ENCODE results near the gene IBTK. TPM values are rescaled to one million over a fixed set of nuclear protein-coding genes. Genes with fewer than 3 reads are reported as not detected.
"Not testable (repeated sequence)": the region's sequence is repeated elsewhere in the genome, so short reads cannot be mapped to it uniquely, and the experiment has no call there.

Gene IBTK
- polyA plus RNA-seq, 1 donor: 56.8 TPM

DNA sequence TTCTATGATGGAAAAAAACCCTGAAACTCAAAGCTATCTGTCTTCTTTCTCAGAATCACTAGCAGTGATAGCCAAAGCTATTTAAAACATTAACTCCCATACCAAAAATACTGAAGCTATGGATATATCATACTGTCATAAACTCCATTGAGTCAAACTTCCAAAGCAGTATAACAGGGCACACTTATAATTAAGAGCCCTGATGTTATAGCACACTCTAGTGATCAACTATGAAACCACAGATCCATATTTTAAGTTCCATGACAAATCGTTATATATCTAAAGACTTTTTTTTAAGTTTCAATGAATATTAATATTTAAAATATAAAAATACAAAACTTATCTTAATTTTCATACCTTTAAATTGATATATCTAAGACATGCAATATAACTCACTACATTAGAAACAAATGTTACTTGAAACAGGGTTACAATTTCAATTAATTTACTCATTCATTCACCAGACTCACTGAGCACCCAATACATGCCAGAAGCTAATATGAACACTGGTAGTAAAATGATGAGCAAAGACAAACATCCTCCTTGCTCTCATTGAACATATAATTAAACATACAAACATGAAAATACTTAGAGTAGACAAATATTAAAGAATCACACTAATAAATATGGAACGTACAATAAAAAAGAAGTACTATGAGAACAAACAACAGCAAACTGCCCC, 69.3 kb downstream of the IBTK start:
- DNase-seq: no peak

DNA sequence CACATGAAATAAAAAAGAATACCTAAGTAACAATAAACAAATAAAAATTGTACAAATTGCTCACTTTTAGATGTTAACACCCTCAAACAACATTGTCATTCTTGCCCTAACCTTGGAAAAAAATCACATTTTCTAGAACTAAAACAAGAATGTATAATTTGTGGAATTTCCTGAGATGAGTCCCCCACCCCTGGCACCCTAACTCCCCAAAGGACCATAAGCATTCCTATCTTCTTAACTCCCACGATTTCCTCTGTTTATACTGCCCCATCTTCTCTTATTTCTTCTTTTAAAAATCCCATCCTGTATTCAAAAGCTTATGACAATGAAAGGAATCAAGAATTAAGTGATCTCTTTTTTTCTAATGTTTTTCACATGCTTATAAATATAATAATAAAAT, 70.9 kb downstream of the IBTK start:
- no peak for DNase-seq

DNA sequence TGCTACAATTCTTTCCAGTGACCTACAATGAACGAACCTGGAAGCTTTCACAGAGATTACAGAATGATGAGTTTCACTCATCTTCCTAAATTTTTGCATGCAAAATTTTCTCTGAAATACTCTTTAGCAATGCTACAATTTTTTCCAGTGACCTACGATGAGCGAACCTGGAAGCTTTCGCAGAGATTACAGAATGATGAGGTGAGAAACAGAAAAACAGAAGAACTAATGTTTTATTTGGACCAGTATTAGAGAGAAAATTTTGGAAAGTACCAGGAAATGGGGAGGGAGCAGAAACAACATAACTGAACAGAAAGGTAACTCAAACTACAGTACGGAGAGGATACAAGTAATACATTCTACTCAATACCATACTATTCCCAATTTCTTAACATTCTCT, 75.0 kb downstream of the IBTK start:
- DNase-seq: no peak

DNA sequence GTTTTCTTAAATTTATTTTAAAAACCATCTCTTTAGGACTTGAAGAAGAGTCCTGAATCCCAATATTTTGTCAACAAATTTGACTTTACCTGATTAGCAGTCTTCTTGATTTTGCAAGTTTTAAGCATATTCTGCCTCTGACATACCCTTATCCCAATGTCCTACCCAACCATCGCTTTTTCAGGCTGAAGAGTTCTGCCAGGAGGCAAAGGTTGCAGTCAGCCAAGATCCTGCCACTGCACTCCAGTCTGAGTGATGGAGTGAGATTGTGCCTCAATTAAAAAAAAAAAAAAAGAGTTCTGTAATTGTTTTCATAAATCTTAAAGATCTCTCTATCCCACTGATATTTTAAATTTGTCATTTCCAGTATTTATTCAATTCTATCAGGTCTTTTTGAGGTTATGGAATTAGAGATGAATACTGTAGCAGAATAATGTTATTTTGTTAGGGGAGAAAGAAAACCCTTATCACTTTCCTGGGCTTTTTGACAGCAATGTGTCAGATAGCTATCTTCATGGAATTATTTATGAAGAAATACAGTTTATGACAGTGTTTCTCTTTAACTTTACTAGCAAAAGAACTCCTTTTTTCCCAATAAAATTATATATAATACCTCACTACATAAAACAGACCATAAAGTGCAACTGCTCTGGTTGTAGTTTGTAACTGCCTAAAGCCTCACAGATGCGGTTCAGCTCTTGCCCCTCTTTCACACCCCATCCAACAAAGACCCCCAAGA, 78.2 kb downstream of the IBTK start:
- DNase-seq: no peak

DNA sequence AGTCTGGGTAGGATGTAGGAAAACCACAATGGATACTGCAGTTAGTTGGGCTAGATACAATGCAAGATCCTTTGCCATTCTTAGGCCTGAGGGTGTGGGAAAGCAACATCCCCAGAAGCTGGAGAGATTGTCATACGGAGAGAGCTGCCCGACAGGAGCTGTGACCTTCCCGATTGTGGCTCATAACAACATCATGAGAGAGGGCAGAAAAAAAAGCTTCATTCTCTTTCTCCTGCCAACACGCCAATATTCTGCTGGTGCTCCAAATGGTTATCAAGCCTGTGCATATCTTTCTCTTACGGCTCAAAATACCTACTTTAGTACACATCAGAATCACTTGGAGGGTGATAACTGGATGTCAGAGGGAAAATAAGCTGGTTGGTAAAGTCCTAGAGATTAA, 81.1 kb downstream of the IBTK start:
- DNase-seq: no peak

DNA sequence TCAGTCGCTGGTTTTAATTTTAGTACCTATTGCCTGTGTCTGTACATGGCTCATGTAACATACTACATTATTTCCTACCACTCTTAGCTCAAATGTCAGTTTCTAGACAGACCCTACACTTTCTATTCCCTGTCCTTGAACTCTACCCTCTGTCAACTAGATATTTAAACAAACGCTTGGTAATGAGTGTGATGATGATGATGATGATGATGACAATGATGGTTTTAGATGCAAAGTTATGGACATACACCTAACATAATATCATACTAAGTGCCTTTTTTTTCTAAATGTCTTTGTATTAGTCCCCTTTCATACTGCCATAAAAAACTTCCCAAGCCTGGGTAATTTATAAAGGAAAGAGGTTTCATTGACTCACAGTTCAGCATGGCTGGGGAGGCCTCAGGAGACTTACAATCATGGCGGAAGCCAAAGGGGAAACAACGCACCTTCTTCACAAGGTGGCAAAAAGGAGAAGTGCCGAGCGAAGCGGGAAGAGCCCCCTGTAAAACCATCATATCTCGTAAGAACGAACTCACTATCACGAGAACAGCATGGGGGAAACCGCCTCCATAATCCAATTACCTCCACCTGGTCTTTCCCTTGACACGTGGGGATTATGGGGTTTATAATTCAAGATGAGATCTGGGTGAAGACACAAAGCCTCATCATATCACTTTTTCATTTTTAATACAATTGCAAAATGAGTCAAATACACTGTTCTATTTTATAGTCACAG, 87.1 kb downstream of the IBTK start:
- DNase-seq: no peak

DNA sequence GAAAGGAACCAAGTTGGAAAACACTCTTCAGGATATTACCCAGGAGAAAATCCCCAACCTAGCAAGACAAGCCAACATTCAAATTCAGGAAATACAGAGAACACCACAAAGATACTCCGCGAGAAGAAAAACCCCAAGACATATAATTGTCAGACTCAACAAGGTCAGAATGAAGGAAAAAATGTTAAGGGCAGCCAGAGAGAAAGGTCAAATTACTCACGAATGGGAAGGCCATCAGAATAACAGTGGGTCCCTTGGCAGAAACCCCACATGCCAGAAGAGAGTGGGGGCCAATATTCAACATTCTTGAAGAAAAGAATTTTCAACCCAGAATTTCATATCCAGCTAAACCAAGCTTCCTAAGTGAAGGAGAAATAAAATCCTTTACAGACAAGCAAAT, 94.8 kb downstream of the IBTK start:
- DNase-seq: not testable (repeated sequence)

DNA sequence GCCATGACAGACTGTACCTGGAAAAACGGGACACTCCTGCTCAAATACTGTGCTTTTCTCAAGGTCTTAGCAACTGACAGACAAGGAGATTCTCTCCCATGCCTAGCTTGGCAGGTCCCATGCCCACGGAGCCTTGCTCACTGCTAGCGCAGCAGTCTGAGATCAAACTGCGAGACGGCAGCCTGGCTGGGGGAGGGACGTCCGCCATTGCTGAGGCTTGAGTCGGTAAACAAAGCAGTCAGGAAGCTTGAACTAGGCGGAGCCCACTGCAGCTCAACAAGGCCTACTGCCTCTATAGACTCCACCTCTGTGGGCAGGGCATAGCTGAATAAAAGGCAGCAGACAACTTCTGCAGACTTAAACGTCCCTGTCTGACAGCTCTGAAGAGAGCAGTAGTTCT, 96.4 kb downstream of the IBTK start:
- not testable (repeated sequence) for DNase-seq

DNA sequence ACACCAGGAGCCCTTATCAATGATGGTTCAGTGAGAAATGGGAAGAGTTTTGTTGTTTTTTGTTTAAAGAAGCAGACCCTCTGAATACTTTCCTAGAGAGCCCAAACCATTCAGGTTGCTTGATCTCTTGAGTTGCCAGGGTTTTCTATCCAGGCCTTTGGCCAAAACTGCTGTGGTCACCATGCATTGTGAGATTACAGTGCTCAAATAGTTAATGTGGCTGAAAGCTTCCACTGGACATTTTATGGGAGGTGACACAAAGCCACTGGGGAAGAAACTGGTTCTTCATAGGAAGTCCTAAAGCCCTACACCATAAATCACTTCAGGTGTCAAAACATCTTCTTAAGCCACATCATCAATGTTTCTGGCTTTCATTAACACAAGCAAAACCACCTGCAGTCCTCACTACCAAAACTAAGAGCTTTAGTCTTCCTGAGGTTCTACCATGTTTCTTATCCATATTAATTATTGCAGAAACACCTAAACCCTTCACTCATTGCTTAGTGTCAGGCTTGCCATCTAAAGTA, 101.6 kb downstream of the IBTK start:
- no peak for DNase-seq

DNA sequence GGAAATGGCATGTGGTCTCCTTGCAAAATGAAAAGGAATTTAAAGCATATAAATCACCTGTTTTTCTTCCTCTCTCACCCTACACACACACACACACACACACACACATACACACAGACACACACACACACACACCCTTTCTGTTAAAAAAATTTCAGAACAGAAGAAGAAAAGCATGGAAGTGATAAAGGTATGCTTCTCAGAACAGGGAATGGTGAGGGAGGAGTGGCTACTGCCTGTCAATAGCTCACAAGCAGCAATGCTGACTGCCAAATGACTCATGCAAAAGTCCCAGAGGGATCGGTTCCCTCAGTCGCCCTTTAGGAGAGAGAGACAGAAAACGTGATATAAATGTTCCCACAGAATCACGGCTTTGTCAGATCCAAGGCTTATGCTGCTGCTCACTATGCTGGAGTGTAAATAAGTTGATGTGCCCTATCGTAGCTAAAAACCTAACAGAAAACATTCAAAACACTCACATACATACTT, 102.6 kb downstream of the IBTK start:
- no peak for DNase-seq

DNA sequence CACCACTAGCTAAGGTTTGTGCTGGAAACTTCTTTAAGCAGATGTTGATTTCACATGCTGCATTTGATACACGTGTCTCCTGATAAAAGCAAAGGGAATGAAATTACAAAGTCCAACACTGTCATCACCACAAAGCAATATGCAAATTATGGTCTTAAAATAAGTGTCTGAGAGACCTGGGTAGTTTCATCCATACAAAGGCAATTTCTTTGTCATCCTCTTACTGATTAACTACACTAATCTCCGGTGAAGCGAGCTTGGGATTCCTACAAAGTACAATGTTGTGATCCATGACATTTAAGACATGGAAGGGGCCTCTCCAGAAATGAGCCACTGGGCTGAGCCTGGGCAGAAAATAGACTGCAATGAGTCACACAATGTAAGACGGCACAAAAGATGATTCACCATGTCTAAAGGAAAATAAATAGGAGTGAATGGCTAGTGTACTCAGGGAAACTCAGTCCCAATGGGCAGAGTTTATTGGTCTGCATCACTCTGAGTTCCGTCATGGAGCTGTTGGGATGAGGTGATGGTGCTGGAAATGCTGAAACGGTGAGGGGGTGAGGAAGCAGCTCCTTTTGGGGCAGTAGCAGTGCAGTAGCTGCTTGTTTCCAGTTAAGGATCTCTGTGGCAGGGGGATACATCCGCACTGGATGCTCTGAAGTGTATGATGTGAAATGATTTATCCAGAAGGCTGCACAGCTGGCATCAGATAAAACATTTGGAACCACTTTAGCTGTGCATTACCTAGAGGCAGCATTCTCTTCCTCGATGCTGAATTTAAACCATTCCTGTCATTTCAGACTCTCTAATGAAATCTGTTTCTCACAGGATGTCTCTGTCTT, 103.3 kb downstream of the IBTK start:
- no peak for DNase-seq

DNA sequence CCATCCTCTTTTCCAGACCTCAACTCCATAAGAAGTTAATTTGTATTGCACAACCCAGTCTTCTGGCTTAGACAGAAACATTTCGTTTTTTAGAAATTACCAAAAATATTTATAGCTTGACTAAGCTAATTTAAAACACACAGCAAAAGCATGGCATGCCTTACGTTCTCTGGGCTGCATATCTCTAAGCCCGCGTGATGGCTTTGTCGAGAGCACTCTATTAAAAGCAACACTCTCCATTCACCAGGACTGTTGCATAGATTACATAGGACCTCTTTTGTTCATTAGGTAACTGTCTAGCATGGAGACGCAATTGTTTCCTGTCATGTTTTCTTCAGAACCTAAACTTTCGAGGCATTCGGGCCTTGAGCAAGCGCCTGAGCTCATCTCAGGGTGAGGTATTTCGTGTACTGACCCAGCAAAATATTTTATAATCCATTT, 104.5 kb downstream of the IBTK start:
- no peak for DNase-seq

DNA sequence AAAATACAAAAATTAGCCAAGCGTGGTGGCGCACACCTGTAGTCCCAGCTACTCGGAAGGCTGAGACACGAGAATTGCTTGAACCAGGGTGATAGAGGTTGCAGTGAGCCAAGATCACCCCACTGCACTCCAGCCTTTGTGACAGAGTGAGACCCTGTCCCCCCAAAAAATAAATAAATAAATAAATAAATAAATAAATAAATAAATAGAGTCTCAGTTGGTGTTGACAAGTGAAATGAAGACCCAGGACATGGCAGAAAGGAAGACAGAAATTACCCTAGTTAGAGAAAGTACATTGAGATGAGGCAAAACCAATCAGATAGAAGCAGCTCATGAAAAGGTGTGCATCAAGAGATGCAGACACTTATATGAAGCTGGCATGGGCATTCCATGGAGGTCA, 105.0 kb downstream of the IBTK start:
- DNase-seq: no peak

DNA sequence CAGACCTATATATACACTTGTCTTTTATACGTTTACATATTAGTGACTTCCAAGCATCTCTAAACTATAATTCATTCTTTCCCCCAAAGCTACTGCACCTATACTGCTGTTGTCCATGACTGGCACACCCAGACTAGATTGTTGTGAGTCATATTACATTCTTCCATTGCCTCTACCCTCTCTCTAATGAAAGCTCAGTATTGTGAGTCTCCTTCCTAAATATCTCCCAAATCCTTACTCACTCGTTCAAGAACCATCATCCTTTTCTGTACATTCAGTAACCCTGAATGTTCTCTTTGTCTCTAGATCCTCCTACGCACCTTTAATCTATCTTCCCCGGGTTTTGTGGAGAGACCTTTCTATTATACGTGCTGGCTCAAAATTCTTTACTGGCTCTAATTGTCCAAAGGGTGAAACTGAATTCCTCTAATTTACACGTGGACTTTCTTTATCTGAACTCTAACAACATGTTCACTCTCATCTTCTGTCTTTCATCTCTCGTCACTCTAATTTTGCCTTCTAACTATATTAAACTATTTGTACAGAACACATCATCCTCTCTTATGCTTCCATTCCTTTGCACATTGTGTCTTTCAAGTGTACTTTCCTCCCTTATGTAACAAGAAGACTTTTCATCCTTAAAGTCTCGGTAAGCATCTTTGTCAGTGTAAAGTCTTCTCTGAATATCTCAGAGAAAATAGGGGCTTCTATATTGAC, 109.3 kb downstream of the IBTK start:
- DNase-seq: no peak

DNA sequence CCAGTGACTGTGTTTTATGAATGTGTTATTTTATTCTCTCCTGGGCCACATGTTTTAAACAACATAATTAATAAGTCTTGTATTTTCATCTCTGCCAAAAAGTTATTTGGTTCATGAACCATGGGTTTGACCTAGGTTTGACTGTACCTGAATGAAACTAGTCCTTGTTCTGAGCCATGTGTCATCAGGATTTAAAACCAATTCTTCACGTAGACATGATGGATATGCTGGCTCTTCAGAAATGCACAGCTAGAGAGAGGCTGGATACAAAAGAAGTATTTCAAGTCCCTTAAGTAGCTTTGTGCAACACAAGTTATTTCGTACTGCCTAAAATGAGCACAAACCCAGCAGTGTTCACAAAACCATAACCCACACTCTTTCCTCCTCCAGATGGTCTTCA, 116.1 kb downstream of the IBTK start:
- no peak for DNase-seq

DNA sequence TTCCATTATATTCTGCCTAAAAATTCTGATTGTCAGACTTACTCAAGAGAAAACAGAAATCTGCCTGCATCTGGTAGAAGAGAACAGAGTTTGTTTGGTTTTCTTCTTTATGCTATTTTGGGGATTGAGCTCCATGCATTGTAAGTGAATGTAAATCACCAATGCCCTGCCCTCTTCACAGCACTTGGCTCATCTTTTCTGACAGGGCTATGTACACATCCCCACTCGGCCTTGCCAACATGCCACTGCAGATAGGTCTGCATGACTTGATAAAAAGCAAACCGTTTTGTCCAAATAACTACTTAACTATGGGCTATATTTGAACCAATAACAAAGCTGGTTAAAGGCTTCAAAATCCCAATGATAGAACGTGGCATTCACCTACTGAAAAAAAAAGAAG, 117.7 kb downstream of the IBTK start:
- no peak for DNase-seq

DNA sequence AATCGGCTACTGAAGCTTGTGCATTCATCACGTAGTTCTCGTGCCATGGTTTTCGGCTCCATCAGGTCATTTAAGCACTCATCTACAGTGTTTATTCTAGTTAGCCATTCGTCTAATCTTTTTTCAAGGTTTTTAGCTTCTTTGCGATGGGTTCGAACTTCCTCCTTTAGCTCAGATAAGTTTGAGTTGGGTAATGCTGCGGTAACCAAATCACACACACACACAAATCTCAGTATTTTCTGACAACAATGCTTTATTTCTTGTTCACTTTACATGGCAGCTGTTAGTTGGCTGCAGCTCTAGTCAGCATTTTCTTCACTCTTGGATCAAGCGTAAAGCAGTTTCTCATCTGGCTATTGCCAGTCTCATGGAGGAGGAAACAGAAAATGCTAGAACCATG, 118.6 kb downstream of the IBTK start:
- not testable (repeated sequence) for DNase-seq

DNA sequence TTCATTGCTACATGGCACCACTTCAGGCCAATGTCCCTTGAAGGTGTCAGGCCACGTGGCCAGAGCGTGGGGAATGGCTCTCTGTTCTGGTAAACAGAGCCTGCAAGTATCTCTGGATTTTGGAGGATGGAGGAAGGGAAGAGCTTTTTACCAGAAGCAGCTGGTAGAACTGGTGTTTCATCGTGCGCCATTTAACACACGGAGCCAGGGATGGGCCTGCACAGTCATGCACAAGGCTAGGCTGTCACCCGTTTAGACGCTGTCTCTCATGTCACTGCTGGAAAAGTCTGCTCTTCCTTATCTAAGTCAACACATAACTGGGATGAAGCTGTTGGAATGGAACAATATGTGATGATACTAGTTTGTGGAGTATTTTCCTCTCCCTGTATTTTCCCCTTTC, 123.9 kb downstream of the IBTK start:
- DNase-seq: no peak

Measured in left kidney (tissue), 2 donors.